ENCODE results near the gene ZRSR2. TPM values are rescaled to one million over a fixed set of nuclear protein-coding genes. Genes with fewer than 3 reads are reported as not detected.

The ZRSR2 gene
- total RNA-seq, 1 donor from 2014 or later, result 9.3 TPM

GRCh38 chrX:15841853-15842516 is 51.7 kb downstream of the ZRSR2 start:
- Mint-ChIP-seq H3K27ac (ENCODE audit: unreplicated experiment) (no peak overlapping the region), H3K27me3 (ENCODE audit: low read depth, unreplicated experiment) (no peaks in the 10 kb centered on the region), H3K36me3 (ENCODE audit: low read depth, unreplicated experiment) (no peaks in the 10 kb centered on the region), H3K9me3 (ENCODE audit: unreplicated experiment) (no peaks in the 10 kb centered on the region), H3K4me1 (ENCODE audit: low read depth, unreplicated experiment) (peaks cover 4% of the 10 kb centered on the region), H3K4me3 (ENCODE audit: unreplicated experiment) (no peak overlapping the region)
- no peak overlapping the region for H2AFZ ChIP-seq (ENCODE audit: low read depth, low read length)
- H3K4me3 ChIP-seq (ENCODE audit: insufficient read depth, low read depth, low read length), result no peak overlapping the region
- FAIRE-seq, result no peak
- no peak overlapping the region for H3K9ac ChIP-seq (ENCODE audit: low read length)
- no peaks in the 10 kb centered on the region for H3K9me3 ChIP-seq (ENCODE audit: insufficient read depth, low read depth, low read length)
- no peaks in the 10 kb centered on the region for H3K27me3 ChIP-seq (ENCODE audit: insufficient read depth, low read length)
- TF ChIP-seq EZH2 (IDR thresholded peaks at IDR 0.05; ENCODE audit: insufficient read depth, low read length), result no peak
- no peak for TF ChIP-seq CTCF (IDR thresholded peaks at IDR 0.05; ENCODE audit: insufficient read depth, low read depth, low read length)
- no peaks in the 10 kb centered on the region for H4K20me1 ChIP-seq (ENCODE audit: insufficient read depth, low read length)
- no peak for DNase-seq (ENCODE audit: low read depth)
- no peaks in the 10 kb centered on the region for H3K4me1 ChIP-seq (ENCODE audit: insufficient read depth, low read length)
- no peak overlapping the region for H3K27ac ChIP-seq (ENCODE audit: low read depth, low read length)
- H3K79me2 ChIP-seq (ENCODE audit: insufficient read depth, low read length), result peaks cover 7% of the 10 kb centered on the region
- no peak overlapping the region for H3K4me2 ChIP-seq (ENCODE audit: low read length)
- H3K36me3 ChIP-seq (ENCODE audit: insufficient read depth, low read length), result peaks cover 2% of the 10 kb centered on the region

DNA sequence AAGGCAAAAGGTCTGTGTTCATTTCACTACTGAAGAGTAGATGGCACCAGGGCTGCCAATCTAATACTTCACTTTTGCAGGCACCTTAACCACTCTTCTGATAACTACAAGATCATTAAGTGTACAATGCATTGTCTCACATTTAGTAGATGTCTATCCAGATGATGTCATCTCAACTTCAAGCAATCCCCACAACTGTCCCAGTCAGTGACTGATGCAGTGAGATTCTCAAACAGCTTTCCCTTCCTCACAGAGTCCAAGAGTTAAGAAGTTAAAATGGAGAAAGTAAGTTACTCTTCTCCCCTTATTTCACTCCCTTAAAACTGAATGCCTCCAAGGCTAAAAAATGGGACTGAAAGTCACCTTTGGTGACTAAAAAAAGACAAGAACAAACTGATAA is 53.7 kb downstream of the ZRSR2 start:
- H3K9me3 Mint-ChIP-seq (ENCODE audit: unreplicated experiment), result no peaks in the 10 kb centered on the region
- Histone ChIP-seq H3K9ac (ENCODE audit: low read length) (no peak overlapping the region), H3K4me2 (ENCODE audit: low read length) (no peak overlapping the region), H3K27ac (ENCODE audit: low read depth, low read length) (no peak overlapping the region), H2AFZ (ENCODE audit: low read depth, low read length) (no peak overlapping the region), H3K79me2 (ENCODE audit: insufficient read depth, low read length) (peaks cover 19% of the 10 kb centered on the region), H3K4me1 (ENCODE audit: insufficient read depth, low read length) (no peaks in the 10 kb centered on the region), H4K20me1 (ENCODE audit: insufficient read depth, low read length) (no peaks in the 10 kb centered on the region), H3K36me3 (ENCODE audit: insufficient read depth, low read length) (peaks cover 2% of the 10 kb centered on the region), H3K27me3 (ENCODE audit: insufficient read depth, low read length) (no peaks in the 10 kb centered on the region), H3K9me3 (ENCODE audit: insufficient read depth, low read depth, low read length) (no peaks in the 10 kb centered on the region), H3K4me3 (ENCODE audit: insufficient read depth, low read depth, low read length) (no peak overlapping the region)
- TF ChIP-seq CTCF (IDR thresholded peaks at IDR 0.05; ENCODE audit: insufficient read depth, low read depth, low read length), result no peak
- TF ChIP-seq EZH2 (IDR thresholded peaks at IDR 0.05; ENCODE audit: insufficient read depth, low read length), result no peak
- H3K36me3 Mint-ChIP-seq (ENCODE audit: low read depth, unreplicated experiment), result no peaks in the 10 kb centered on the region
- FAIRE-seq, result no peak
- H3K27me3 Mint-ChIP-seq (ENCODE audit: low read depth, unreplicated experiment), result no peaks in the 10 kb centered on the region
- no peak for DNase-seq (ENCODE audit: low read depth)
- H3K4me3 Mint-ChIP-seq (ENCODE audit: unreplicated experiment), result no peak overlapping the region
- H3K4me1 Mint-ChIP-seq (ENCODE audit: low read depth, unreplicated experiment), result peaks cover 4% of the 10 kb centered on the region
- no peak overlapping the region for H3K27ac Mint-ChIP-seq (ENCODE audit: unreplicated experiment)

- Histone ChIP-seq H3K4me3 (ENCODE audit: insufficient read depth, low read depth, low read length) (no peak overlapping the region), H3K36me3 (ENCODE audit: insufficient read depth, low read length) (peaks cover 2% of the 10 kb centered on the region), H4K20me1 (ENCODE audit: insufficient read depth, low read length) (peaks cover 6% of the 10 kb centered on the region), H3K4me2 (ENCODE audit: low read length) (no peak overlapping the region), H3K9ac (ENCODE audit: low read length) (no peak overlapping the region), H3K9me3 (ENCODE audit: insufficient read depth, low read depth, low read length) (no peaks in the 10 kb centered on the region), H3K4me1 (ENCODE audit: insufficient read depth, low read length) (no peaks in the 10 kb centered on the region), H3K79me2 (ENCODE audit: insufficient read depth, low read length) (peaks cover 48% of the 10 kb centered on the region), H2AFZ (ENCODE audit: low read depth, low read length) (no peak overlapping the region), H3K27me3 (ENCODE audit: insufficient read depth, low read length) (no peaks in the 10 kb centered on the region), H3K27ac (ENCODE audit: low read depth, low read length) (no peak overlapping the region)
- no peak for TF ChIP-seq CTCF (IDR thresholded peaks at IDR 0.05; ENCODE audit: insufficient read depth, low read depth, low read length)
- no peak for TF ChIP-seq EZH2 (IDR thresholded peaks at IDR 0.05; ENCODE audit: insufficient read depth, low read length)
- Mint-ChIP-seq H3K4me1 (ENCODE audit: low read depth, unreplicated experiment) (peaks cover 9% of the 10 kb centered on the region), H3K27me3 (ENCODE audit: low read depth, unreplicated experiment) (no peaks in the 10 kb centered on the region), H3K9me3 (ENCODE audit: unreplicated experiment) (no peaks in the 10 kb centered on the region), H3K27ac (ENCODE audit: unreplicated experiment) (no peak overlapping the region), H3K36me3 (ENCODE audit: low read depth, unreplicated experiment) (no peaks in the 10 kb centered on the region), H3K4me3 (ENCODE audit: unreplicated experiment) (no peak overlapping the region)
- FAIRE-seq (no peak), DNase-seq (ENCODE audit: low read depth) (peak; percentile 28)
Measured at GRCh38 chrX:15848576-15848975, 58.3 kb downstream of the ZRSR2 start.
